HEK293T (cell line): Measurements from ENCODE around the gene MIPOL1.

Source experiments
- CTCF ChIA-PET: fragments of 350-600 bp; formaldehyde crosslinking; extraction: SDS; loops from one replicate; lab custom pipeline; 2021; ENCODE audit warnings: antibody characterized with exemption, inconsistent platforms; lab: Yijun Ruan, JAX
- POLR2A ChIA-PET: fragments of 350-600 bp; formaldehyde crosslinking; extraction: SDS; loops from one replicate; lab custom pipeline; 2020; ENCODE audit warnings: antibody characterized with exemption, inconsistent platforms; lab: Yijun Ruan, JAX
- DNase-seq: peaks from one replicate; pipeline ENCODE4 v3.0.0; 2012; ENCODE audit warnings: mixed read lengths; ENCODE audit errors: extremely low spot score
- ARNT ChIP-seq: fragments of 450-650 bp; IDR thresholded peaks from 2 replicates; pipeline ENCODE4 v1.6.1; 2017; ENCODE audit warnings: mild to moderate bottlenecking
- BHLHE40 ChIP-seq: fragments of 450-650 bp; IDR thresholded peaks from 2 replicates; pipeline ENCODE4 v1.6.1; 2016; ENCODE audit warnings: mild to moderate bottlenecking, moderate library complexity, borderline replicate concordance
- CTBP1 ChIP-seq: fragments of 450-650 bp; IDR thresholded peaks from 2 replicates; pipeline ENCODE4 v1.6.1; 2016; ENCODE audit warnings: borderline replicate concordance
- ELF4 ChIP-seq: fragments of 450-650 bp; IDR thresholded peaks from 2 replicates; pipeline ENCODE4 v1.6.1; 2017; ENCODE audit warnings: antibody characterized with exemption
- FOXA1 ChIP-seq: fragments of 450-650 bp; IDR thresholded peaks from 2 replicates; pipeline ENCODE4 v1.6.1; 2016; ENCODE audit warnings: mild to moderate bottlenecking
- FOXK2 ChIP-seq: fragments of 450-650 bp; IDR thresholded peaks from 2 replicates; pipeline ENCODE4 v1.6.1; 2016; ENCODE audit warnings: mild to moderate bottlenecking
- FOXM1 ChIP-seq: fragments of 450-650 bp; IDR thresholded peaks from 2 replicates; pipeline ENCODE4 v1.6.1; 2017; ENCODE audit warnings: mild to moderate bottlenecking, borderline replicate concordance
- HDGF ChIP-seq: fragments of 450-650 bp; IDR thresholded peaks from 2 replicates; pipeline ENCODE4 v1.6.1; 2017; ENCODE audit warnings: antibody characterized with exemption, borderline replicate concordance
- L3MBTL2 ChIP-seq: fragments of 450-650 bp; conservative IDR thresholded peaks from 2 replicates; pipeline ENCODE4 v1.6.1; 2016; ENCODE audit warnings: mild to moderate bottlenecking
- LEF1 ChIP-seq: fragments of 450-650 bp; IDR thresholded peaks from 2 replicates; pipeline ENCODE4 v1.6.1; 2017; ENCODE audit warnings: mild to moderate bottlenecking, borderline replicate concordance
- NFRKB ChIP-seq: fragments of 450-650 bp; IDR thresholded peaks from 2 replicates; pipeline ENCODE4 v1.6.1; 2016; ENCODE audit warnings: mild to moderate bottlenecking, moderate library complexity
- PKNOX1 ChIP-seq: fragments of 450-650 bp; IDR thresholded peaks from 2 replicates; pipeline ENCODE4 v1.6.1; 2016
- SP1 ChIP-seq: fragments of 450-650 bp; IDR thresholded peaks from 2 replicates; pipeline ENCODE4 v1.6.1; 2017
- SUZ12 ChIP-seq: fragments of 450-650 bp; IDR thresholded peaks from 2 replicates; pipeline ENCODE4 v1.6.1; 2016; ENCODE audit warnings: mild to moderate bottlenecking
- TARDBP ChIP-seq: fragments of 450-650 bp; IDR thresholded peaks from 2 replicates; pipeline ENCODE4 v1.6.1; 2016
- ZNF384 ChIP-seq: fragments of 450-650 bp; IDR thresholded peaks from 2 replicates; pipeline ENCODE4 v1.6.1; 2016

The MIPOL1 gene

GRCh38 chr14:37195327-37195726 is 2.4 kb upstream of the MIPOL1 start:
- ChIA-PET CTCF (interaction anchor here (0.7 kb wide), 1 partner anchor 642 kb away, joined by 4 read pairs; no protein-coding TSS in a partner anchor), POLR2A (interaction anchor here (1.7 kb wide), 1 partner anchor 9 kb away, joined by 3 read pairs; no protein-coding TSS in a partner anchor)
- TF ChIP-seq PKNOX1 (peak; percentile 54), LEF1 (no peak)
- no peak for DNase-seq

GRCh38 chr14:37196604-37197420 is 925 bp upstream of the MIPOL1 start:
- POLR2A ChIA-PET = interaction anchor here (0.5 to 3.0 kb wide), 15 partner anchors 8 to 592 kb away, joined by 3 to 18 read pairs (median 4); partner anchors contain the start of gene SLC25A21
- DNase-seq = no peak
- TF ChIP-seq SUZ12 (no peak), FOXK2 (no peak), HDGF (no peak), L3MBTL2 (no peak), ELF4 (no peak), FOXM1 (no peak), CTBP1 (no peak), ARNT (no peak), NFRKB (no peak), PKNOX1 (no peak), FOXA1 (no peak), LEF1 (no peak), BHLHE40 (no peak), SP1 (no peak), ZNF384 (no peak), TARDBP (no peak)
- CTCF ChIA-PET = interaction anchor here (0.6 to 1.8 kb wide), 7 partner anchors 24 to 591 kb away, joined by 3 to 6 read pairs (median 4); no protein-coding TSS in a partner anchor

GRCh38 chr14:37198273-37198598 is 499 bp downstream of the MIPOL1 start:
- DNase-seq = no peak
- POLR2A ChIA-PET = interaction anchor here (0.6 to 3.0 kb wide), 12 partner anchors 13 to 593 kb away, joined by 3 to 18 read pairs (median 4); partner anchors contain the start of gene SLC25A21

GRCh38 chr14:37198907-37199306 is 1.2 kb downstream of the MIPOL1 start:
- TF ChIP-seq TARDBP (no peak), FOXM1 (no peak), BHLHE40 (no peak), ZNF384 (no peak), L3MBTL2 (no peak), LEF1 (no peak), HDGF (no peak)
- no peak for DNase-seq
- CTCF ChIA-PET = interaction anchor here (0.7 to 1.8 kb wide), 2 partner anchors 29 to 34 kb away, joined by 3 to 6 read pairs; no protein-coding TSS in a partner anchor
- POLR2A ChIA-PET = interaction anchor here (1.9 to 2.2 kb wide), 2 partner anchors 25 to 30 kb away, joined by 6 to 8 read pairs; no protein-coding TSS in a partner anchor

More at GRCh38 chr14:37198273-37198598, 499 bp downstream of the MIPOL1 start:
- CTCF ChIA-PET = interaction anchor here (0.7 to 1.8 kb wide), 7 partner anchors 25 to 677 kb away, joined by 3 to 6 read pairs (median 3); no protein-coding TSS in a partner anchor
- TF ChIP-seq FOXA1 = no peak
- TF ChIP-seq L3MBTL2 = peak; percentile 81

GRCh38 chr14:37201724-37202123 is 4.0 kb downstream of the MIPOL1 start:
- no peak for DNase-seq
- CTCF ChIA-PET = interaction anchor here (0.6 to 1.4 kb wide), 4 partner anchors 29 to 676 kb away, joined by 3 to 7 read pairs (median 3); no protein-coding TSS in a partner anchor
- TF ChIP-seq ARNT = no peak
- TF ChIP-seq SP1 = no peak
- no peak for TF ChIP-seq L3MBTL2
- TF ChIP-seq CTBP1 = no peak
- no peak for TF ChIP-seq TARDBP
- TF ChIP-seq NFRKB = no peak
- no peak for TF ChIP-seq BHLHE40
- TF ChIP-seq FOXK2 = no peak
- TF ChIP-seq LEF1 = no peak
- no peak for TF ChIP-seq FOXM1
- no peak for TF ChIP-seq HDGF
- TF ChIP-seq SUZ12 = no peak
- POLR2A ChIA-PET = interaction anchor here (1.6 kb wide), 1 partner anchor 30 kb away, joined by 8 read pairs; the partner anchor contains the start of gene SLC25A21

- TF ChIP-seq CTBP1 (no peak), ARNT (no peak), PKNOX1 (no peak), ZNF384 (no peak), NFRKB (no peak), FOXM1 (no peak), L3MBTL2 (no peak)
- ChIA-PET POLR2A (interaction anchor here (1.6 kb wide), 1 partner anchor 30 kb away, joined by 8 read pairs; the partner anchor contains the start of gene SLC25A21), CTCF (interaction anchor here (0.6 to 1.4 kb wide), 4 partner anchors 28 to 249 kb away, joined by 3 to 7 read pairs (median 4); no protein-coding TSS in a partner anchor)
These were observed 4.5 kb downstream of the MIPOL1 start for GRCh38 chr14:37202265-37202664.

More at GRCh38 chr14:37202265-37202664, 4.5 kb downstream of the MIPOL1 start:
- no peak for DNase-seq
